Mesodermal cell (in vitro differentiated cells): ENCODE measurements around the gene HHATL.
"Not testable (repeated sequence)": the region's sequence is repeated elsewhere in the genome, so short reads cannot be mapped to it uniquely, and the experiment has no call there.

Experiments
- H3K27ac ChIP-seq: 2 replicates; pipeline ENCODE4 v1.7.0; 2013; ENCODE audit warnings: mild to moderate bottlenecking, low read depth, low read length, moderate library complexity; ENCODE audit not compliant: severe bottlenecking
- H3K36me3 ChIP-seq: 2 replicates; pipeline ENCODE4 v1.7.1; 2013; ENCODE audit warnings: mild to moderate bottlenecking, low read length, moderate library complexity; ENCODE audit not compliant: control insufficient read depth, insufficient read depth
- H3K4me1 ChIP-seq: one replicate; pipeline ENCODE4 v1.7.1; 2013; ENCODE audit warnings: mild to moderate bottlenecking, low read length; ENCODE audit not compliant: insufficient read depth, control insufficient read depth, poor library complexity, severe bottlenecking
- H3K4me3 ChIP-seq: 2 replicates; pipeline ENCODE4 v1.7.0; 2013; ENCODE audit warnings: low read length, control low read depth, mild to moderate bottlenecking; ENCODE audit not compliant: insufficient read depth, poor library complexity, severe bottlenecking; ENCODE audit errors: extremely low read depth
- H3K9me3 ChIP-seq: 2 replicates; pipeline ENCODE4 v1.7.1; 2013; ENCODE audit warnings: mild to moderate bottlenecking, low read length, moderate library complexity; ENCODE audit not compliant: control insufficient read depth
- WGBS, 2 experiments: methylation state at CpG; one replicate each; pipeline ENCODE4 v1.1.5; 2013; ENCODE audit warnings: missing lambda C conversion rate in 2 of 2; ENCODE audit not compliant: insufficient coverage in 2 of 2; 5-methylcytosine and 5-hydroxymethylcytosine counted together

Gene HHATL

GRCh38 chr3:42725454-42725853 is 22.9 kb upstream of the HHATL start:
- H3K4me3 ChIP-seq: no peak overlapping the region
- H3K4me1 ChIP-seq: no peaks in the 10 kb centered on the region
- H3K36me3 ChIP-seq: no peaks in the 10 kb centered on the region
- H3K9me3 ChIP-seq: no peaks in the 10 kb centered on the region
- WGBS, 2 experiments: 63 to 86% methylated on average over 1 to 2 of the region's 2 CpGs
- H3K27ac ChIP-seq: no peak overlapping the region

GRCh38 chr3:42723219-42723618 is 20.6 kb upstream of the HHATL start:
- Histone ChIP-seq H3K27ac (no peak overlapping the region), H3K4me3 (no peak overlapping the region), H3K9me3 (no peaks in the 10 kb centered on the region), H3K36me3 (no peaks in the 10 kb centered on the region), H3K4me1 (no peaks in the 10 kb centered on the region)
- WGBS, 2 experiments: no CpG with 5 or more reads among the region's 2 CpGs

- H3K4me1 ChIP-seq, H3K27ac ChIP-seq, H3K9me3 ChIP-seq, H3K4me3 ChIP-seq, H3K36me3 ChIP-seq: not testable (repeated sequence)
- WGBS, 2 experiments: 80 to 100% methylated on average over 1 of the region's 3 CpGs
Observed at GRCh38 chr3:42722442-42722841, 19.8 kb upstream of the HHATL start.

- H3K4me3 ChIP-seq: no peak overlapping the region
- no peaks in the 10 kb centered on the region for H3K4me1 ChIP-seq
- no peaks in the 10 kb centered on the region for H3K36me3 ChIP-seq
- 92% methylated on average over 1 of the region's 1 CpG; no CpG with 5 or more reads in 1 of the 2 experiments for WGBS, 2 experiments
- H3K27ac ChIP-seq: no peak overlapping the region
- no peaks in the 10 kb centered on the region for H3K9me3 ChIP-seq
Observed at GRCh38 chr3:42721690-42722089, 19.1 kb upstream of the HHATL start.

- H3K9me3 ChIP-seq: no peaks in the 10 kb centered on the region
- H3K36me3 ChIP-seq: no peaks in the 10 kb centered on the region
- no peak overlapping the region for H3K27ac ChIP-seq
- H3K4me1 ChIP-seq: no peaks in the 10 kb centered on the region
- WGBS, 2 experiments: 83 to 87% methylated on average over 4 of the region's 4 CpGs
- H3K4me3 ChIP-seq: no peak overlapping the region
Observed at GRCh38 chr3:42720126-42720525, 17.5 kb upstream of the HHATL start.

GRCh38 chr3:42719002-42719401 is 16.4 kb upstream of the HHATL start:
- WGBS, 2 experiments: 78 to 94% methylated on average over 5 to 6 of the region's 6 CpGs

GRCh38 chr3:42718338-42718737 is 15.7 kb upstream of the HHATL start:
- H3K4me3 ChIP-seq: no peak overlapping the region
- no peaks in the 10 kb centered on the region for H3K36me3 ChIP-seq
- WGBS, 2 experiments: 76 to 80% methylated on average over 1 to 4 of the region's 5 CpGs
- no peaks in the 10 kb centered on the region for H3K4me1 ChIP-seq
- no peaks in the 10 kb centered on the region for H3K9me3 ChIP-seq
- H3K27ac ChIP-seq: no peak overlapping the region

More at GRCh38 chr3:42719002-42719401, 16.4 kb upstream of the HHATL start:
- H3K4me1 ChIP-seq: no peaks in the 10 kb centered on the region
- no peaks in the 10 kb centered on the region for H3K36me3 ChIP-seq
- no peaks in the 10 kb centered on the region for H3K9me3 ChIP-seq
- no peak overlapping the region for H3K4me3 ChIP-seq
- no peak overlapping the region for H3K27ac ChIP-seq

- H3K4me1 ChIP-seq: no peaks in the 10 kb centered on the region
- H3K27ac ChIP-seq: no peak overlapping the region
- no peaks in the 10 kb centered on the region for H3K36me3 ChIP-seq
- H3K9me3 ChIP-seq: no peaks in the 10 kb centered on the region
- no peak overlapping the region for H3K4me3 ChIP-seq
- 71 to 100% methylated on average over 2 to 4 of the region's 6 CpGs for WGBS, 2 experiments
Observed at GRCh38 chr3:42717306-42717705, 14.7 kb upstream of the HHATL start.

- H3K9me3 ChIP-seq: no peaks in the 10 kb centered on the region
- 77 to 90% methylated on average over 3 of the region's 4 CpGs for WGBS, 2 experiments
- no peaks in the 10 kb centered on the region for H3K4me1 ChIP-seq
Observed at GRCh38 chr3:42714171-42714852, 11.7 kb upstream of the HHATL start.

GRCh38 chr3:42713747-42714146 is 11.1 kb upstream of the HHATL start:
- Histone ChIP-seq H3K36me3 (no peaks in the 10 kb centered on the region), H3K27ac (no peak overlapping the region), H3K9me3 (no peaks in the 10 kb centered on the region), H3K4me3 (no peak overlapping the region), H3K4me1 (no peaks in the 10 kb centered on the region)
- whole genome bisulfite sequencing, 2 experiments: 75 to 84% methylated on average over 1 to 2 of the region's 2 CpGs

More at GRCh38 chr3:42714171-42714852, 11.7 kb upstream of the HHATL start:
- Histone ChIP-seq H3K4me3 (no peak overlapping the region), H3K36me3 (no peaks in the 10 kb centered on the region), H3K27ac (no peak overlapping the region)

- no peaks in the 10 kb centered on the region for H3K36me3 ChIP-seq
- H3K4me1 ChIP-seq: no peaks in the 10 kb centered on the region
- H3K9me3 ChIP-seq: no peaks in the 10 kb centered on the region
- no peak overlapping the region for H3K27ac ChIP-seq
- WGBS, 2 experiments: 87 to 93% methylated on average over 3 to 5 of the region's 5 CpGs
- H3K4me3 ChIP-seq: no peak overlapping the region
Observed at GRCh38 chr3:42712688-42713372, 10.2 kb upstream of the HHATL start.
